Gastrocnemius medialis (tissue), 4 donors: Measurements from ENCODE around the gene SHISAL2A. TPM values are rescaled to one million over a fixed set of nuclear protein-coding genes. Genes with fewer than 3 reads are reported as not detected.
A peak's percentile ranks its signal among the peaks of the same experiment; 100 is the strongest.

ENCODE experiments used
- ATAC-seq, 2 donors: fragments of 150-250 bp; one replicate each; pipeline ENCODE4 v1.9.1; 2016
- DNase-seq, 2 donors: peaks; one replicate each; pipeline ENCODE4 v3.0.0-alpha.2; 2019
- H3K27ac ChIP-seq, 4 donors: fragments of 200-600 bp; sonication (generic); 1 replicate in 1 of 4; 2 replicates in 3 of 4; pipeline ENCODE4 v1.5.1; 2016 to 2018; ENCODE audit warnings: mild to moderate bottlenecking in 2 of 4, moderate library complexity in 1 of 4
- H3K27me3 ChIP-seq, 3 donors: fragments of 200-600 bp; sonication (generic) in 2 of 3; 1 replicate in 1 of 3; 2 replicates in 2 of 3; pipeline versions ENCODE4 v1.5.1 to v1.6.0; 2016 to 2019; ENCODE audit warnings: mild to moderate bottlenecking in 1 of 3, moderate library complexity in 1 of 3
- H3K36me3 ChIP-seq, 2 donors: fragments of 200-600 bp; sonication (generic) in 1 of 2; one replicate each; pipeline ENCODE4 v1.5.1; 2017 to 2018
- H3K4me1 ChIP-seq, 2 donors: fragments of 200-600 bp; sonication (generic) in 1 of 2; one replicate each; pipeline ENCODE4 v1.5.1; 2016 to 2017; ENCODE audit warnings: mild to moderate bottlenecking in 2 of 2
- H3K4me3 ChIP-seq, 4 donors: fragments of 200-600 bp; sonication (generic) in 3 of 4; 1 replicate in 1 of 4; 2 replicates in 3 of 4; pipeline ENCODE4 v1.5.1; 2016 to 2019; ENCODE audit warnings: mild to moderate bottlenecking in 2 of 4
- H3K9me3 ChIP-seq, 3 donors: fragments of 200-600 bp; sonication (generic) in 2 of 3; 1 replicate in 1 of 3; 2 replicates in 2 of 3; pipeline ENCODE4 v1.5.1; 2016 to 2019
- CTCF ChIP-seq, 5 experiments: fragments of 450-650 bp in 3 of 5; fragments of 200-600 bp in 2 of 5; sonication (generic) in 2 of 5; IDR thresholded peaks in 4 of 5; conservative IDR thresholded peaks in 1 of 5; 1 replicate in 4 of 5; 2 replicates in 1 of 5; pipeline ENCODE4 v1.5.1; 2016 to 2019; ENCODE audit warnings: antibody characterized with exemption in 5 of 5, mild to moderate bottlenecking in 3 of 5, moderate library complexity in 3 of 5
- POLR2A ChIP-seq, 2 donors: fragments of 450-650 bp; IDR thresholded peaks; one replicate each; pipeline ENCODE4 v1.6.1; 2017; ENCODE audit warnings: antibody characterized with exemption in 2 of 2, mild to moderate bottlenecking in 2 of 2, moderate library complexity in 2 of 2
- in situ Hi-C, 4 donors: fragments of 200-750 bp; cut with MboI; loops; one replicate each; pipeline versions ENCODE4 v1.15.0 to v1.8.0; 2017; ENCODE audit warnings: low sequenced_read_pairs in 4 of 4
- intact Hi-C: fragments of 100-400 bp; cut with DNase I; formaldehyde crosslinking; loops from one replicate; pipeline ENCODE4 v1.15.1; 2023; ENCODE audit warnings: low total_unique reads
- total RNA-seq, 4 donors: library from RNA; depleted of rRNA; stranded (reverse); fragments of >200 nt; gene quantifications; one replicate each; pipeline versions ENCODE4 v1.1.0 to v1.2.3, GENCODE V29; 2016

SHISAL2A gene
- total RNA-seq, 4 donors from 2014 or later, result 0.33 to 0.41 TPM; not detected in 2

- H3K36me3 ChIP-seq, result peaks cover 0 to 16% of the 10 kb centered on the region in 2 donors
- no peak for TF ChIP-seq POLR2A (IDR thresholded peaks at IDR 0.05)
- no peak for ATAC-seq
- peak overlapping the region in 3 of 4 donors; percentile 13 to 96 (median 46) for H3K27ac ChIP-seq
- no peak overlapping the region for H3K4me3 ChIP-seq
- no peaks in the 10 kb centered on the region for H3K9me3 ChIP-seq
- in situ Hi-C loops, result loop anchor here (25.0 kb wide), 3 partner anchors 258 to 558 kb away; partner anchors contain the start of genes ORC1 (in 3 of the 4), PRPF38A (in 3 of the 4) and ZFYVE9 (in 2 of the 4)
- DNase-seq, result no peak
- intact Hi-C loops, result no loop called here
- H3K4me1 ChIP-seq, result peaks cover 14 to 23% of the 10 kb centered on the region in 2 donors
- no peaks in the 10 kb centered on the region for H3K27me3 ChIP-seq
Measured at GRCh38 chr1:52695627-52696026, 62.7 kb downstream of the SHISAL2A start.

- DNase-seq (peak; percentile 73 to 85), ATAC-seq (peak; percentile 71 to 76)
- peak within 1 kb of the TSS; percentile 73 to 96 (median 90) for H3K4me3 ChIP-seq
- TF ChIP-seq CTCF (IDR thresholded peaks at IDR 0.05 in 4 of 5, conservative IDR thresholded peaks at IDR 0.05 in 1 of 5), result peak in 1 of 5 experiments; percentile 18
- peak; percentile 47 to 59 for TF ChIP-seq POLR2A (IDR thresholded peaks at IDR 0.05)
- H3K9me3 ChIP-seq, result no peaks in the 10 kb centered on the region
- H3K36me3 ChIP-seq, result no peaks in the 10 kb centered on the region
- no peaks in the 10 kb centered on the region for H3K27me3 ChIP-seq
- intact Hi-C loops, result no loop called here
- peak within 1 kb of the TSS; percentile 93 to 96 (median 95) for H3K27ac ChIP-seq
- peaks cover 24 to 26% of the 10 kb centered on the region in 2 donors for H3K4me1 ChIP-seq
- in situ Hi-C loops, result loop anchor here (25.0 kb wide), 3 partner anchors 261 to 561 kb away; partner anchors contain the start of genes ORC1 (in 3 of the 4), PRPF38A (in 3 of the 4) and ZFYVE9 (in 2 of the 4)
Measured at GRCh38 chr1:52697795-52698674, 65.1 kb downstream of the SHISAL2A start, which contains the start of gene COA7. COA7 (minus strand) TSS chr1:52698347; CDS start chr1:52698326, 21 bp downstream.

- no peaks in the 10 kb centered on the region for H3K27me3 ChIP-seq
- H3K27ac ChIP-seq, result peak overlapping the region; percentile 93 to 96 (median 95)
- H3K9me3 ChIP-seq, result no peaks in the 10 kb centered on the region
- DNase-seq, result peak; percentile 93 to 96
- intact Hi-C loops (loop anchor here (5.0 to 10.0 kb wide), 2 partner anchors 224 to 1852 kb away; partner anchors contain the start of gene SCP2), in situ Hi-C loops (loop anchor here in 2 of 4 donors (10.0 to 25.0 kb wide), 2 partner anchors 222 to 484 kb away; partner anchors contain the start of genes ECHDC2 (in 2 of the 2), SCP2 (in 2 of the 2) and CPT2 (in 1 of the 2))
- TF ChIP-seq POLR2A (IDR thresholded peaks at IDR 0.05), result peak; percentile 68 to 84
- TF ChIP-seq CTCF (IDR thresholded peaks at IDR 0.05 in 4 of 5, conservative IDR thresholded peaks at IDR 0.05 in 1 of 5), result peak in 1 of 5 experiments; percentile 42
- ATAC-seq, result peak; percentile 74 to 77
- peak overlapping the region; percentile 58 to 73 (median 62) for H3K4me3 ChIP-seq
- peaks cover 38 to 44% of the 10 kb centered on the region in 2 donors for H3K4me1 ChIP-seq
- H3K36me3 ChIP-seq, result no peaks in the 10 kb centered on the region
Measured at GRCh38 chr1:52702886-52703787, 70.2 kb downstream of the SHISAL2A start.

GRCh38 chr1:52706136-52706670 is 73.2 kb downstream of the SHISAL2A start:
- no peaks in the 10 kb centered on the region for H3K27me3 ChIP-seq
- H3K27ac ChIP-seq, result peak overlapping the region; percentile 87 to 96 (median 94)
- H3K36me3 ChIP-seq, result no peaks in the 10 kb centered on the region
- H3K9me3 ChIP-seq, result no peaks in the 10 kb centered on the region
- in situ Hi-C loops, result loop anchor here in 2 of 4 donors (10.0 to 25.0 kb wide), 2 partner anchors 219 to 481 kb away; partner anchors contain the start of genes ECHDC2 (in 2 of the 2), SCP2 (in 2 of the 2) and CPT2 (in 1 of the 2)
- ATAC-seq (no peak), DNase-seq (no peak)
- peaks cover 22 to 33% of the 10 kb centered on the region in 2 donors for H3K4me1 ChIP-seq
- H3K4me3 ChIP-seq, result no peak overlapping the region
- intact Hi-C loops, result loop anchor here (2.0 to 10.0 kb wide), 2 partner anchors 33 to 1849 kb away; no protein-coding TSS in a partner anchor
- TF ChIP-seq CTCF (IDR thresholded peaks at IDR 0.05 in 4 of 5, conservative IDR thresholded peaks at IDR 0.05 in 1 of 5) (no peak), POLR2A (IDR thresholded peaks at IDR 0.05) (no peak)

Other genes with a start within 250 kb of the SHISAL2A start
- gene ORC1, start 228.7 kb upstream of the SHISAL2A start, total RNA-seq, result 1 to 10 TPM in 1 of 4 donors, under 1 TPM in 3; 0.29 to 2.6 (median 0.50) TPM
- gene PRPF38A, start 228.6 kb upstream of the SHISAL2A start, total RNA-seq, result 1 to 10 TPM; 3.0 to 8.2 (median 5.3) TPM
- 100 to 1,000 TPM in 1 of 4 donors, 10 to 100 TPM in 3; 51.7 to 152 (median 67.5) TPM for gene TUT4, start 80.1 kb upstream of the SHISAL2A start, total RNA-seq
- 10 to 100 TPM in 1 of 4 donors, 1 to 10 TPM in 3; 1.7 to 13.0 (median 6.6) TPM for gene GPX7, start 30.8 kb upstream of the SHISAL2A start, total RNA-seq
- gene COA7, start 65.2 kb downstream of the SHISAL2A start, total RNA-seq, result 10 to 100 TPM; 18.7 to 22.3 (median 20.1) TPM
- 100 to 1,000 TPM; 136 to 248 (median 194) TPM for gene ZYG11B, start 93.3 kb downstream of the SHISAL2A start, total RNA-seq
- not detected for gene ZYG11A, start 209.6 kb downstream of the SHISAL2A start, total RNA-seq